WTC11 (cell line): ENCODE measurements around the gene PHF21B. TPM values are rescaled to one million over a fixed set of nuclear protein-coding genes. Genes with fewer than 3 reads are reported as not detected.

Experiments used
- ATAC-seq: fragments of 200-7000 bp; cut with Tn5 transposase; 2 replicates; pipeline ENCODE4 v1.10.0; 2021; ENCODE audit warnings: mild to moderate bottlenecking, moderate library complexity
- CTCF ChIA-PET: fragments of 300-600 bp; sonication (Branson Sonifier 250); formaldehyde crosslinking; loops from one replicate; lab custom pipeline; 2021; ENCODE audit warnings: antibody characterized with exemption; lab: Charles Lee
- POLR2A ChIA-PET: fragments of 350-600 bp; sonication (Branson Sonifier 250); formaldehyde crosslinking; loops from one replicate; lab custom pipeline; 2021; ENCODE audit warnings: antibody characterized with exemption; lab: Charles Lee
- DNase-seq: peaks from one replicate; pipeline ENCODE4 v3.0.0; 2021; ENCODE audit warnings: low spot score
- H3K27ac Mint-ChIP-seq: 2 replicates; pipeline ENCODE4 v1.8.0; 2021; ENCODE audit warnings: mixed read lengths
- H3K27me3 Mint-ChIP-seq: 2 replicates; pipeline ENCODE4 v1.8.0; 2021; ENCODE audit warnings: low read depth, mild to moderate bottlenecking, moderate library complexity, mixed read lengths
- H3K36me3 Mint-ChIP-seq: 2 replicates; pipeline ENCODE4 v1.8.0; 2021; ENCODE audit warnings: mixed read lengths
- H3K4me1 Mint-ChIP-seq: 2 replicates; pipeline ENCODE4 v1.8.0; 2022; ENCODE audit warnings: mixed read lengths
- H3K4me3 Mint-ChIP-seq: 2 replicates; pipeline ENCODE4 v1.8.0; 2021; ENCODE audit warnings: mild to moderate bottlenecking, moderate library complexity, mixed read lengths
- H3K9me3 Mint-ChIP-seq: 2 replicates; pipeline ENCODE4 v1.8.0; 2021; ENCODE audit warnings: mixed read lengths
- AFF4 ChIP-seq: sonication (generic); formaldehyde crosslinking; IDR thresholded peaks from 2 replicates; pipeline ENCODE4 v1.8.1; 2023; ENCODE audit warnings: mild to moderate bottlenecking, missing genetic modification reagents, borderline replicate concordance
- ARID4B ChIP-seq: sonication (generic); formaldehyde crosslinking; IDR thresholded peaks from 2 replicates; pipeline ENCODE4 v1.8.0; 2023; ENCODE audit warnings: missing genetic modification reagents, mild to moderate bottlenecking, borderline replicate concordance
- ATF3 ChIP-seq: sonication (generic); formaldehyde crosslinking; conservative IDR thresholded peaks from 2 replicates; pipeline ENCODE4 v1.8.1; 2022; ENCODE audit warnings: mild to moderate bottlenecking, missing genetic modification reagents
- CBFB ChIP-seq: sonication (generic); formaldehyde crosslinking; IDR thresholded peaks from 2 replicates; pipeline ENCODE4 v1.8.1; 2022; ENCODE audit warnings: mild to moderate bottlenecking, low read depth, missing genetic modification reagents
- E2F1 ChIP-seq: sonication (generic); formaldehyde crosslinking; IDR thresholded peaks from 2 replicates; pipeline ENCODE4 v1.8.0; 2022; ENCODE audit warnings: mild to moderate bottlenecking, missing genetic modification reagents
- EMX1 ChIP-seq: fragments of 250-450 bp; sonication (Bioruptor Pico); IDR thresholded peaks from 2 replicates; pipeline ENCODE4 v1.8.0; 2021; ENCODE audit warnings: mild to moderate bottlenecking
- FOXJ3 ChIP-seq: sonication (generic); formaldehyde crosslinking; IDR thresholded peaks from 2 replicates; pipeline ENCODE4 v1.9.0; 2021; ENCODE audit warnings: missing genetic modification reagents, mild to moderate bottlenecking, borderline replicate concordance
- FOXK1 ChIP-seq: sonication (generic); formaldehyde crosslinking; IDR thresholded peaks from 2 replicates; pipeline ENCODE4 v1.8.0; 2022; ENCODE audit warnings: mild to moderate bottlenecking, moderate library complexity, missing genetic modification reagents
- GRHL2 ChIP-seq: fragments of 250-450 bp; sonication (Bioruptor Pico); IDR thresholded peaks from 2 replicates; pipeline ENCODE4 v1.8.0; 2022; ENCODE audit warnings: mild to moderate bottlenecking, moderate library complexity; ENCODE audit not compliant: insufficient replicate concordance, severe bottlenecking
- GTF2I ChIP-seq: fragments of 250-450 bp; sonication (Bioruptor Pico); conservative IDR thresholded peaks from 2 replicates; pipeline ENCODE4 v1.4.0; 2021; ENCODE audit warnings: mild to moderate bottlenecking
- HMGA2 ChIP-seq: fragments of 250-450 bp; sonication (Bioruptor Pico); IDR thresholded peaks from 2 replicates; pipeline ENCODE4 v1.4.0; 2021; ENCODE audit warnings: mild to moderate bottlenecking, moderate library complexity
- MLX ChIP-seq: sonication (generic); formaldehyde crosslinking; IDR thresholded peaks from 2 replicates; pipeline ENCODE4 v1.8.1; 2023; ENCODE audit warnings: mild to moderate bottlenecking, missing genetic modification reagents, moderate library complexity
- MXD4 ChIP-seq: fragments of 250-450 bp; sonication (Bioruptor Pico); IDR thresholded peaks from 2 replicates; pipeline ENCODE4 v1.8.0; 2021; ENCODE audit warnings: mild to moderate bottlenecking, moderate library complexity, borderline replicate concordance
- NFATC4 ChIP-seq: fragments of 250-450 bp; sonication (Bioruptor Pico); IDR thresholded peaks from 2 replicates; pipeline ENCODE4 v1.9.0; 2021; ENCODE audit warnings: mild to moderate bottlenecking
- NFYB ChIP-seq: sonication (generic); formaldehyde crosslinking; conservative IDR thresholded peaks from 2 replicates; pipeline ENCODE4 v1.8.0; 2022; ENCODE audit warnings: low read depth, missing genetic modification reagents
- NR3C1 ChIP-seq: sonication (generic); formaldehyde crosslinking; conservative IDR thresholded peaks from 2 replicates; pipeline ENCODE4 v1.8.1; 2023; ENCODE audit warnings: low read depth, mild to moderate bottlenecking, missing genetic modification reagents
- TEAD1 ChIP-seq: sonication (generic); formaldehyde crosslinking; IDR thresholded peaks from 2 replicates; pipeline ENCODE4 v1.8.0; 2022; ENCODE audit warnings: mild to moderate bottlenecking, missing genetic modification reagents
- TEAD4 ChIP-seq: sonication (generic); formaldehyde crosslinking; IDR thresholded peaks from 2 replicates; pipeline ENCODE4 v1.8.0; 2022; ENCODE audit warnings: mild to moderate bottlenecking, missing genetic modification reagents
- USF1 ChIP-seq: sonication (generic); formaldehyde crosslinking; IDR thresholded peaks from 2 replicates; pipeline ENCODE4 v1.8.0; 2022; ENCODE audit warnings: mild to moderate bottlenecking, missing genetic modification reagents
- USF2 ChIP-seq: sonication (generic); formaldehyde crosslinking; IDR thresholded peaks from 2 replicates; pipeline ENCODE4 v1.8.1; 2023; ENCODE audit warnings: mild to moderate bottlenecking, missing genetic modification reagents, moderate library complexity
- ZBTB43 ChIP-seq: sonication (generic); formaldehyde crosslinking; IDR thresholded peaks from 2 replicates; pipeline ENCODE4 v1.8.1; 2023; ENCODE audit warnings: mild to moderate bottlenecking, missing genetic modification reagents
- ZNF121 ChIP-seq: sonication (generic); formaldehyde crosslinking; IDR thresholded peaks from 2 replicates; pipeline ENCODE4 v1.8.0; 2023; ENCODE audit warnings: missing genetic modification reagents
- total RNA-seq: library from RNA; stranded (reverse); gene quantifications from 3 replicates; pipeline ENCODE4 v1.2.3, GENCODE V29; 2021

The PHF21B gene
- total RNA-seq, 1 experiment from 2014 or later: 107 TPM

- TF ChIP-seq ARID4B (CRISPR knock-in tag) (no peak), USF1 (peak; percentile 86), NFATC4 (CRISPR knock-in tag) (no peak), NR3C1 (CRISPR knock-in tag) (no peak), GTF2I (CRISPR knock-in tag) (no peak), FOXK1 (CRISPR knock-in tag) (no peak), USF2 (CRISPR knock-in tag) (peak; percentile 87), GRHL2 (no peak), TEAD1 (CRISPR knock-in tag) (no peak), NFYB (CRISPR knock-in tag) (peak; percentile 69), TEAD4 (no peak), MLX (CRISPR knock-in tag) (no peak), EMX1 (CRISPR knock-in tag) (no peak), FOXJ3 (CRISPR knock-in tag) (no peak), ZNF121 (no peak), ZBTB43 (no peak), HMGA2 (CRISPR knock-in tag) (no peak), AFF4 (CRISPR knock-in tag) (no peak), E2F1 (no peak), MXD4 (CRISPR knock-in tag) (no peak), CBFB (CRISPR knock-in tag) (no peak), ATF3 (no peak)
- TF ChIP-seq, all 79 proteins: peak for 3
- H3K9me3 Mint-ChIP-seq: 0 out of 2 replicates have a peak, but pooled peaks cover 3% of the 10 kb centered on the region
- H3K27me3 Mint-ChIP-seq: no peaks in the 10 kb centered on the region
- H3K36me3 Mint-ChIP-seq: peaks cover 8% of the 10 kb centered on the region
- DNase-seq (peak; percentile 32), ATAC-seq (peak; percentile 76)
- 0 out of 2 replicates have a peak, but pooled peaks cover 3% of the 10 kb centered on the region for H3K4me1 Mint-ChIP-seq
- CTCF ChIA-PET: no interaction called here
- POLR2A ChIA-PET: interaction anchor here (0.6 kb wide), 1 partner anchor 1139 kb away, joined by 4 read pairs; no protein-coding TSS in a partner anchor
- H3K4me3 Mint-ChIP-seq: no peak overlapping the region
- no peak overlapping the region for H3K27ac Mint-ChIP-seq
These were observed 146.6 kb downstream of the PHF21B start for GRCh38 chr22:44862981-44863860.
